SK-N-SH treated with all-trans-retinoic acid at 6 μM for 48 hours (cell line): Measurements from ENCODE around the gene AIRE.

Experiments
- ATAC-seq: fragments of 200-7000 bp; cut with Tn5 transposase; 3 replicates; pipeline ENCODE4 v1.9.1; 2020; ENCODE audit warnings: mild to moderate bottlenecking, moderate library complexity
- ARNTL ChIP-seq: fragments of 450-650 bp; formaldehyde crosslinking; IDR thresholded peaks from 2 replicates; pipeline ENCODE4 v1.5.0; 2020; ENCODE audit warnings: low read depth, mild to moderate bottlenecking, moderate library complexity, borderline replicate concordance
- BACH2 ChIP-seq: fragments of 250-450 bp; sonication (Bioruptor Pico); IDR thresholded peaks from 2 replicates; pipeline ENCODE4 v1.9.0; 2021; ENCODE audit warnings: mild to moderate bottlenecking, borderline replicate concordance
- CREB5 ChIP-seq: fragments of 250-450 bp; sonication (Bioruptor Pico); IDR thresholded peaks from 2 replicates; pipeline ENCODE4 v1.5.1; 2020; ENCODE audit warnings: low read depth, mild to moderate bottlenecking, moderate library complexity
- CSDC2 ChIP-seq: fragments of 250-450 bp; sonication (Bioruptor Pico); IDR thresholded peaks from 2 replicates; pipeline ENCODE4 v1.5.0; 2020; ENCODE audit warnings: mild to moderate bottlenecking, moderate library complexity
- CSRNP3 ChIP-seq: fragments of 250-450 bp; sonication (Bioruptor Pico); IDR thresholded peaks from 2 replicates; pipeline ENCODE4 v1.5.1; 2021; ENCODE audit warnings: mild to moderate bottlenecking, moderate library complexity
- ESRRG ChIP-seq: fragments of 250-450 bp; sonication (Bioruptor Pico); IDR thresholded peaks from 2 replicates; pipeline ENCODE4 v1.6.1; 2021; ENCODE audit warnings: mild to moderate bottlenecking
- GLIS3 ChIP-seq: fragments of 250-450 bp; sonication (Bioruptor Pico); IDR thresholded peaks from 2 replicates; pipeline ENCODE4 v1.5.0; 2020; ENCODE audit warnings: mild to moderate bottlenecking, moderate library complexity
- ISL1 ChIP-seq: fragments of 250-450 bp; sonication (Bioruptor Pico); IDR thresholded peaks from 2 replicates; pipeline ENCODE4 v2.1.2; 2022; ENCODE audit warnings: mild to moderate bottlenecking, moderate library complexity
- OSR1 ChIP-seq: fragments of 250-450 bp; sonication (Bioruptor Pico); IDR thresholded peaks from 2 replicates; pipeline ENCODE4 v1.8.0; 2022; ENCODE audit warnings: moderate library complexity, mild to moderate bottlenecking, inconsistent platforms
- PATZ1 ChIP-seq: fragments of 250-450 bp; sonication (Bioruptor Pico); IDR thresholded peaks from 2 replicates; pipeline ENCODE4 v1.8.0; 2020; ENCODE audit warnings: mild to moderate bottlenecking, moderate library complexity, borderline replicate concordance
- POU6F1 ChIP-seq: fragments of 250-450 bp; sonication (Bioruptor Pico); IDR thresholded peaks from 2 replicates; pipeline ENCODE4 v1.8.0; 2021; ENCODE audit warnings: low read depth, mild to moderate bottlenecking, moderate library complexity, borderline replicate concordance
- PPARA ChIP-seq: fragments of 250-450 bp; sonication (Bioruptor Pico); IDR thresholded peaks from 2 replicates; pipeline ENCODE4 v1.5.0; 2020; ENCODE audit warnings: mild to moderate bottlenecking, borderline replicate concordance
- RARB ChIP-seq: fragments of 250-450 bp; sonication (Bioruptor Pico); IDR thresholded peaks from 2 replicates; pipeline ENCODE4 v1.8.0; 2021; ENCODE audit warnings: mild to moderate bottlenecking, moderate library complexity
- TCF4 ChIP-seq: fragments of 250-450 bp; sonication (Bioruptor Pico); IDR thresholded peaks from 2 replicates; pipeline ENCODE4 v1.8.0; 2021; ENCODE audit warnings: mild to moderate bottlenecking, moderate library complexity, borderline replicate concordance
- TOX ChIP-seq: fragments of 250-450 bp; sonication (Bioruptor Pico); IDR thresholded peaks from 2 replicates; pipeline ENCODE4 v1.8.0; 2021; ENCODE audit warnings: mild to moderate bottlenecking, moderate library complexity, borderline replicate concordance
- TSHZ2 ChIP-seq: fragments of 250-450 bp; sonication (Bioruptor Pico); IDR thresholded peaks from 2 replicates; pipeline ENCODE4 v1.5.0; 2020; ENCODE audit warnings: mild to moderate bottlenecking, moderate library complexity
- ZC3H10 ChIP-seq: fragments of 250-450 bp; sonication (Bioruptor Pico); IDR thresholded peaks from 2 replicates; pipeline ENCODE4 v1.5.1; 2021; ENCODE audit warnings: mild to moderate bottlenecking, moderate library complexity
- ZFP3 ChIP-seq: fragments of 250-450 bp; sonication (Bioruptor Pico); IDR thresholded peaks from 2 replicates; pipeline ENCODE4 v1.5.0; 2020; ENCODE audit warnings: mild to moderate bottlenecking, moderate library complexity
- ZFP30 ChIP-seq: fragments of 450-650 bp; formaldehyde crosslinking; IDR thresholded peaks from 2 replicates; pipeline ENCODE4 v1.5.0; 2022; ENCODE audit warnings: mild to moderate bottlenecking, moderate library complexity
- ZNF565 ChIP-seq: fragments of 450-650 bp; formaldehyde crosslinking; conservative IDR thresholded peaks from 2 replicates; pipeline ENCODE4 v1.5.0; 2020; ENCODE audit warnings: low read depth, mild to moderate bottlenecking, moderate library complexity
- ZNF70 ChIP-seq: fragments of 450-650 bp; formaldehyde crosslinking; IDR thresholded peaks from 2 replicates; pipeline ENCODE4 v1.5.0; 2020; ENCODE audit warnings: mild to moderate bottlenecking, moderate library complexity
- ZNF8 ChIP-seq: fragments of 450-650 bp; formaldehyde crosslinking; IDR thresholded peaks from 2 replicates; pipeline ENCODE4 v1.5.0; 2020; ENCODE audit warnings: mild to moderate bottlenecking, moderate library complexity

AIRE gene

GRCh38 chr21:44258056-44258725 lies 27.5 kb upstream of the AIRE start:
- TF ChIP-seq ESRRG (CRISPR knock-in tag) (no peak), PATZ1 (CRISPR knock-in tag) (no peak), ZNF565 (no peak), ISL1 (CRISPR knock-in tag) (no peak), POU6F1 (CRISPR knock-in tag) (no peak), ZNF8 (CRISPR knock-in tag) (no peak), ZC3H10 (CRISPR knock-in tag) (no peak), TCF4 (CRISPR knock-in tag) (no peak), RARB (CRISPR knock-in tag) (no peak), OSR1 (CRISPR knock-in tag) (no peak), CREB5 (no peak), CSRNP3 (CRISPR knock-in tag) (no peak), BACH2 (CRISPR knock-in tag) (no peak), PPARA (CRISPR knock-in tag) (no peak), ZFP30 (CRISPR knock-in tag) (no peak), ZFP3 (CRISPR knock-in tag) (no peak), GLIS3 (CRISPR knock-in tag) (no peak), TOX (CRISPR knock-in tag) (no peak), TSHZ2 (CRISPR knock-in tag) (no peak), CSDC2 (CRISPR knock-in tag) (no peak)
- ATAC-seq = no peak

DNA sequence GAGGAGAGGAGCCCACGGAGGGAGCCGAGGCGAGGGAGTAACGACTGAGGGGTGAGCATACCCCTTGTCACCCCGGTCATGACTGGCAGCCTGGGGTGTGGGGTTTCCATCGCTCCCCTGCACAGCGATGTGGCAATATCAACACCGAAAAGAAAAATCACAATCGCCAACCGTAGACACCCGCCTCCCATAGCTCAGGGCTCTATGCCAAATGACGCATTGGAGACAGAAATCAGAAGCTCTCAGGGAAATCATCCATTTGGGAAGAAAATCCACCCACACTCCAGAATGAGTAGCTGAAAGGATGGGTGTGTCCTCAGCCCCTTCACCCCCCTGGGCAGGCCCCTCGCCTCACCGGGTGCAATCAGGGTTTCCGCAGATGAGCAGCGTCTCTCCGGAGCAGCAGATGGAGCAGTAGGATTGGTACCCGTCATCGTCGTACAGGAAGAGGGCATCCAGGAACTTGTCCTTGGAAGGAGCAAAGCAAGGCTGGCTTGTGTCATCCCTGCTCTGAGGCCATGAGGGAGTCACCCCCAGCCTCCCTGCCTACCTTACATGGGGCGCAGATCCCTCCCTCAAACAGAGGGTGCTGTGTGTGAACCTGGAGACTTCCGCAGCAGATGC lies 26.5 kb upstream of the AIRE start:
- TF ChIP-seq PPARA (CRISPR knock-in tag) = no peak
- no peak for TF ChIP-seq ESRRG (CRISPR knock-in tag)
- no peak for TF ChIP-seq ZNF70
- TF ChIP-seq ARNTL (CRISPR knock-in tag) = no peak
- TF ChIP-seq ZNF565 = no peak
- TF ChIP-seq, all 23 proteins: peak for 0
- ATAC-seq = no peak
